ENCODE data around the gene GZMM. TPM values are rescaled to one million over a fixed set of nuclear protein-coding genes. Genes with fewer than 3 reads are reported as not detected.

Gene GZMM
- total and polyA plus RNA-seq, 5 donors: 0.26 to 0.43 (median 0.32) TPM; not detected in 2

GRCh38 chr19:530134-531008 lies 13.5 kb upstream of the GZMM start:
- peaks cover 9% of the 10 kb centered on the region for H3K4me1 ChIP-seq (ENCODE audit: control insufficient read depth, insufficient read depth, low read length)
- peak overlapping the region; percentile 98 for H3K4me3 ChIP-seq (ENCODE audit: low read length)
- intact Hi-C loops (cut with DNase I): loop anchor here in 3 of 4 donors (5.0 kb wide), 2 partner anchors 42 to 132 kb away; partner anchors contain the start of genes BSG (in 2 of the 3) and RNF126 (in 1 of the 3)
- DNase-seq (peak in 1 of 3 donors; percentile 69), ATAC-seq (no peak)
- H3K27me3 ChIP-seq (ENCODE audit: control insufficient read depth, insufficient read depth): no peaks in the 10 kb centered on the region
- WGBS: 70% methylated on average over 38 of the region's 38 CpGs
- no peaks in the 10 kb centered on the region for H3K9me3 ChIP-seq (ENCODE audit: control insufficient read depth, low read length)
- no peak overlapping the region for H3K27ac ChIP-seq (ENCODE audit: low read length)

- DNase-seq (peak; percentile 84 to 96 (median 95)), ATAC-seq (peak; percentile 67 to 80)
- WGBS: under 1% methylated on average over 103 of the region's 103 CpGs
- Histone ChIP-seq H3K27ac (ENCODE audit: low read length) (peak overlapping the region; percentile 92), H3K27me3 (ENCODE audit: control insufficient read depth, insufficient read depth) (no peaks in the 10 kb centered on the region), H3K4me1 (ENCODE audit: control insufficient read depth, insufficient read depth, low read length) (peaks cover 9% of the 10 kb centered on the region), H3K4me3 (ENCODE audit: low read length) (peak overlapping the region; percentile 98), H3K9me3 (ENCODE audit: control insufficient read depth, low read length) (no peaks in the 10 kb centered on the region)
- intact Hi-C loops (cut with DNase I): loop anchor here in 3 of 4 donors (5.0 kb wide), 2 partner anchors 41 to 131 kb away; partner anchors contain the start of genes BSG (in 2 of the 3) and RNF126 (in 1 of the 3)
Observed at GRCh38 chr19:531009-531752, 12.7 kb upstream of the GZMM start.

- intact Hi-C loops (cut with DNase I): loop anchor here in 3 of 4 donors (5.0 kb wide), 2 partner anchors 40 to 130 kb away; partner anchors contain the start of genes BSG (in 2 of the 3) and RNF126 (in 1 of the 3)
- WGBS: under 1% methylated on average over 84 of the region's 84 CpGs
- H3K9me3 ChIP-seq (ENCODE audit: control insufficient read depth, low read length): no peaks in the 10 kb centered on the region
- H3K4me1 ChIP-seq (ENCODE audit: control insufficient read depth, insufficient read depth, low read length): peaks cover 9% of the 10 kb centered on the region
- DNase-seq: no peak
- H3K27me3 ChIP-seq (ENCODE audit: control insufficient read depth, insufficient read depth): no peaks in the 10 kb centered on the region
- ATAC-seq: peak; percentile 8 to 9
- H3K4me3 ChIP-seq (ENCODE audit: low read length): peak within 1 kb of the TSS; percentile 98
- peak within 1 kb of the TSS; percentile 92 for H3K27ac ChIP-seq (ENCODE audit: low read length)
Observed at GRCh38 chr19:531753-532560, 11.9 kb upstream of the GZMM start, which contains the start of gene CDC34. TSS of gene CDC34 (plus strand) at chr19:531760. CDS start at chr19:531932, 172 bp downstream.

GRCh38 chr19:532561-533363 lies 11.1 kb upstream of the GZMM start:
- DNase-seq: peak; percentile 84 to 95 (median 93)
- Histone ChIP-seq H3K27ac (ENCODE audit: low read length) (peak overlapping the region; percentile 71), H3K9me3 (ENCODE audit: control insufficient read depth, low read length) (no peaks in the 10 kb centered on the region), H3K4me3 (ENCODE audit: low read length) (peak overlapping the region; percentile 98), H3K27me3 (ENCODE audit: control insufficient read depth, insufficient read depth) (no peaks in the 10 kb centered on the region), H3K4me1 (ENCODE audit: control insufficient read depth, insufficient read depth, low read length) (peaks cover 9% of the 10 kb centered on the region)
- WGBS: under 1% methylated on average over 47 of the region's 47 CpGs
- peak; percentile 56 for ATAC-seq
- intact Hi-C loops (cut with DNase I): loop anchor here in 3 of 4 donors (5.0 kb wide), 2 partner anchors 40 to 130 kb away; partner anchors contain the start of genes BSG (in 2 of the 3) and RNF126 (in 1 of the 3)

GRCh38 chr19:533364-534058 lies 10.3 kb upstream of the GZMM start:
- peak in 1 of 3 donors; percentile 67 for DNase-seq
- 27% methylated on average over 25 of the region's 25 CpGs for WGBS
- intact Hi-C loops (cut with DNase I): loop anchor here in 3 of 4 donors (5.0 kb wide), 2 partner anchors 39 to 129 kb away; partner anchors contain the start of genes BSG (in 2 of the 3) and RNF126 (in 1 of the 3)

GRCh38 chr19:534088-534487 lies 9.8 kb upstream of the GZMM start:
- no peak overlapping the region for H3K27ac ChIP-seq (ENCODE audit: low read length)
- 82% methylated on average over 14 of the region's 14 CpGs for WGBS
- intact Hi-C loops (cut with DNase I): loop anchor here in 3 of 4 donors (5.0 kb wide), 2 partner anchors 38 to 128 kb away; partner anchors contain the start of genes BSG (in 2 of the 3) and RNF126 (in 1 of the 3)
- H3K4me3 ChIP-seq (ENCODE audit: low read length): no peak overlapping the region
- H3K9me3 ChIP-seq (ENCODE audit: control insufficient read depth, low read length): no peaks in the 10 kb centered on the region
- DNase-seq: peak in 1 of 3 donors; percentile 61
- peaks cover 9% of the 10 kb centered on the region for H3K4me1 ChIP-seq (ENCODE audit: control insufficient read depth, insufficient read depth, low read length)
- no peaks in the 10 kb centered on the region for H3K27me3 ChIP-seq (ENCODE audit: control insufficient read depth, insufficient read depth)
- ATAC-seq: no peak

More at GRCh38 chr19:533364-534058, 10.3 kb upstream of the GZMM start:
- H3K9me3 ChIP-seq (ENCODE audit: control insufficient read depth, low read length): no peaks in the 10 kb centered on the region
- peaks cover 9% of the 10 kb centered on the region for H3K4me1 ChIP-seq (ENCODE audit: control insufficient read depth, insufficient read depth, low read length)
- peak overlapping the region; percentile 71 for H3K27ac ChIP-seq (ENCODE audit: low read length)
- ATAC-seq: no peak
- peak overlapping the region; percentile 98 for H3K4me3 ChIP-seq (ENCODE audit: low read length)
- no peaks in the 10 kb centered on the region for H3K27me3 ChIP-seq (ENCODE audit: control insufficient read depth, insufficient read depth)

- ATAC-seq: no peak
- intact Hi-C loops (cut with DNase I): no loop called here
- WGBS: 74% methylated on average over 16 of the region's 16 CpGs
- DNase-seq: peak in 1 of 3 donors; percentile 72
- Histone ChIP-seq H3K4me1 (ENCODE audit: control insufficient read depth, insufficient read depth, low read length) (peaks cover 9% of the 10 kb centered on the region), H3K27me3 (ENCODE audit: control insufficient read depth, insufficient read depth) (no peaks in the 10 kb centered on the region), H3K9me3 (ENCODE audit: control insufficient read depth, low read length) (no peaks in the 10 kb centered on the region), H3K4me3 (ENCODE audit: low read length) (no peak overlapping the region), H3K27ac (ENCODE audit: low read length) (no peak overlapping the region)
Observed at GRCh38 chr19:535017-535835, 8.6 kb upstream of the GZMM start.

- 92% methylated on average over 55 of the region's 55 CpGs for WGBS
- intact Hi-C loops (cut with DNase I): no loop called here
- no peak for ATAC-seq
- H3K27ac ChIP-seq (ENCODE audit: low read length): no peak overlapping the region
- no peak overlapping the region for H3K4me3 ChIP-seq (ENCODE audit: low read length)
- DNase-seq: peak in 1 of 3 donors; percentile 63
- H3K4me1 ChIP-seq (ENCODE audit: control insufficient read depth, insufficient read depth, low read length): peaks cover 9% of the 10 kb centered on the region
- H3K27me3 ChIP-seq (ENCODE audit: control insufficient read depth, insufficient read depth): no peaks in the 10 kb centered on the region
- H3K9me3 ChIP-seq (ENCODE audit: control insufficient read depth, low read length): no peaks in the 10 kb centered on the region
Observed at GRCh38 chr19:536031-536880, 7.6 kb upstream of the GZMM start.

Measured in right cardiac atrium (tissue), 5 donors.